ENCODE data around the gene C6. TPM values are rescaled to one million over a fixed set of nuclear protein-coding genes. Genes with fewer than 3 reads are reported as not detected.

The C6 gene
- not detected in 3 replicates for total RNA-seq
- long read RNA-seq, result 0 reads

DNA sequence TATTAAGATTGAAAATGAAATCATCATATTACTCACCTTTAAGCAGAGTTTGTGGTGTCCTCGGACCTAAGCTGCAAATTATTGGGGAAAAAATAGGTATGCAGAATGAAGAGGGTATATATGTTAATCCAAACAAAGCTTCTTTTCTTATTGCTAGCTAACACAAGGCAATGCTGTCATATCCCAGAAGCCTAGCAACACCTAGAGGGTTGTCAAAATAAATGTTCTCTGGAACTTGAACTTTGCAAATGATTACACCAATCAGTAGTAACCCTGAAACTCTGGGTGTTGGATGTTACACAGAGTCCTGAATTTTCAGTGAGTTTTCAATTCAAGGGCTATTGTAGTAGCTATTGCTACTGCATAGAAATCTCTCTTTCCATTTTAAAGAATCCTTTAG lies at the start of gene C6:
Gene C6, minus strand, starts transcription at position 193 of the 400 bp plus-strand sequence. CDS start 10,302 bp downstream, outside the sequence.
- Mint-ChIP-seq H3K27ac (ENCODE audit: unreplicated experiment) (no peak within 1 kb of the TSS), H3K9me3 (ENCODE audit: low read depth) (peaks cover 3% of the 10 kb centered on the region), H3K36me3 (ENCODE audit: low read depth) (no peaks in the 10 kb centered on the region), H3K27me3 (ENCODE audit: low read depth) (peaks cover 3% of the 10 kb centered on the region), H3K4me3 (ENCODE audit: unreplicated experiment) (no peak within 1 kb of the TSS), H3K4me1 (ENCODE audit: low read depth) (no peaks in the 10 kb centered on the region)
- TF ChIP-seq, protein P1, sequence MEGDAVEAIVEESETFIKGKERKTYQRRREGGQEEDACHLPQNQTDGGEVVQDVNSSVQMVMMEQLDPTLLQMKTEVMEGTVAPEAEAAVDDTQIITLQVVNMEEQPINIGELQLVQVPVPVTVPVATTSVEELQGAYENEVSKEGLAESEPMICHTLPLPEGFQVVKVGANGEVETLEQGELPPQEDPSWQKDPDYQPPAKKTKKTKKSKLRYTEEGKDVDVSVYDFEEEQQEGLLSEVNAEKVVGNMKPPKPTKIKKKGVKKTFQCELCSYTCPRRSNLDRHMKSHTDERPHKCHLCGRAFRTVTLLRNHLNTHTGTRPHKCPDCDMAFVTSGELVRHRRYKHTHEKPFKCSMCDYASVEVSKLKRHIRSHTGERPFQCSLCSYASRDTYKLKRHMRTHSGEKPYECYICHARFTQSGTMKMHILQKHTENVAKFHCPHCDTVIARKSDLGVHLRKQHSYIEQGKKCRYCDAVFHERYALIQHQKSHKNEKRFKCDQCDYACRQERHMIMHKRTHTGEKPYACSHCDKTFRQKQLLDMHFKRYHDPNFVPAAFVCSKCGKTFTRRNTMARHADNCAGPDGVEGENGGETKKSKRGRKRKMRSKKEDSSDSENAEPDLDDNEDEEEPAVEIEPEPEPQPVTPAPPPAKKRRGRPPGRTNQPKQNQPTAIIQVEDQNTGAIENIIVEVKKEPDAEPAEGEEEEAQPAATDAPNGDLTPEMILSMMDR (IDR thresholded peaks at IDR 0.05), result no peak
- DNase-seq (ENCODE audit: low spot score), result no peak

DNA sequence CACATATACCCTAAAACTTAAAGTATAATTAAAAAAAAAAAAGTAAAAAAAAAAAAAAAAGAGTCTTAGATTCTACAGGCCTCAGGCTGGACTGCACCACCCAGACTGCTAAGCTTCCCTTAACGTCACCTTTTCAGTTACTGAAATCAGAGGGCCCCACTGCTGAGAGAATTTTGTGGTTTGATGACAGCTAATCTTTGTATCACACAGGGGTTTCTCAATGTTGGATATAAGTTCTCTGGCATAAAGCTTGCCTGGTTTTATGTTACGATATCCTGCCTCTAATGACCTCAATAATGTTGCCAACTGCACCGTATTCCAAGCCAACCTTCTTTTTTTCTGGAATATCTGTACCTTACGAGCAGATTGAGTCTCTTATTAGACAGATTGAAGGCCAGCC lies 43.1 kb upstream of the C6 start:
- no peak for DNase-seq (ENCODE audit: low spot score)
- H3K9me3 Mint-ChIP-seq (ENCODE audit: low read depth), result peaks cover 4% of the 10 kb centered on the region
- H3K27me3 Mint-ChIP-seq (ENCODE audit: low read depth), result peaks cover 4% of the 10 kb centered on the region
- H3K27ac Mint-ChIP-seq (ENCODE audit: unreplicated experiment), result no peak overlapping the region
- TF ChIP-seq, protein P1 (IDR thresholded peaks at IDR 0.05), result no peak
- no peaks in the 10 kb centered on the region for H3K4me1 Mint-ChIP-seq (ENCODE audit: low read depth)
- no peak overlapping the region for H3K4me3 Mint-ChIP-seq (ENCODE audit: unreplicated experiment)
- no peaks in the 10 kb centered on the region for H3K36me3 Mint-ChIP-seq (ENCODE audit: low read depth)

DNA sequence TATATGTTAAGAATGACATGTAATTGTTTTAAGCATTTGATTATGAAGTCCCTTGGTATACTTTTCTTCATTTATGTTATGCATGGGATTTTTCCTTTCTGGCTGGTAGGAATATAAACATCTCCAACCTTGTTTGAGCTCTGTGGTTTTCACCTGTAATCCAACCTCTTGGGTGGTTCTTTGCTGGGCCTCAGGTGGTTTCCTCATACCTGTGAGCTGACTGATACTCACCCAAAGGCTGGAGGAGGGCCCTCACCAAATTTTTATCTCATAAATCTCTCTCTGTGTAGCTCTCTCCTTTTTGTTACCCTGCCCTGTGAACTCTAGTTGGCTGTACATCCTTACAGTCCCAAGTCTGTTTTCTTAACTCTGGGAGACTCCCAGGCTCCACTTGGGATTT lies 39.8 kb upstream of the C6 start:
- no peaks in the 10 kb centered on the region for H3K4me1 Mint-ChIP-seq (ENCODE audit: low read depth)

DNA sequence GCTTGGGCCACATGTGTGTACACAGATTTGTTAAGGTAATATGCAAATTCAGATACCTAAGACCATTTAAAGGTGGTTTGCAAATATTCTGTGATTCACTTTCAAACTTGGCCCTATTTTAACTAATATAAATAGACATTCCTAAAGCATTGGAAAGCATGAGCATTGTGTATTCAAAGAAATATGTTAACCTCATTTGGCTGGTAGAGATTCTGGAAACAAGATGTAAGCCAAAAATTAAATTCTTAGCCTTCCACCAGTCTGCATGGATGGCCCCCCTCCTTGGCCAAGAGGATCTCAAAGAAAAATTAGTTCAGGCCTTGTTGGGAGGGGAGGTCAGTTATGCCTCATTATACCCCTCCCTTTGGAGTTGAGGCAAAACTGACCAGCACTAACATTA lies 38.7 kb upstream of the C6 start:
- Mint-ChIP-seq H3K27me3 (ENCODE audit: low read depth) (no peaks in the 10 kb centered on the region), H3K27ac (ENCODE audit: unreplicated experiment) (no peak overlapping the region), H3K9me3 (ENCODE audit: low read depth) (peaks cover 9% of the 10 kb centered on the region), H3K36me3 (ENCODE audit: low read depth) (no peaks in the 10 kb centered on the region), H3K4me1 (ENCODE audit: low read depth) (no peaks in the 10 kb centered on the region), H3K4me3 (ENCODE audit: unreplicated experiment) (no peak overlapping the region)
- no peak for DNase-seq (ENCODE audit: low spot score)
- TF ChIP-seq, protein P1 (IDR thresholded peaks at IDR 0.05), result no peak

More for the DNA sequence above, 39.8 kb upstream of the C6 start:
- Mint-ChIP-seq H3K9me3 (ENCODE audit: low read depth) (peaks cover 8% of the 10 kb centered on the region), H3K27ac (ENCODE audit: unreplicated experiment) (no peak overlapping the region), H3K27me3 (ENCODE audit: low read depth) (no peaks in the 10 kb centered on the region), H3K4me3 (ENCODE audit: unreplicated experiment) (no peak overlapping the region), H3K36me3 (ENCODE audit: low read depth) (no peaks in the 10 kb centered on the region)
- TF ChIP-seq, protein P1 (IDR thresholded peaks at IDR 0.05), result no peak
- no peak for DNase-seq (ENCODE audit: low spot score)

DNA sequence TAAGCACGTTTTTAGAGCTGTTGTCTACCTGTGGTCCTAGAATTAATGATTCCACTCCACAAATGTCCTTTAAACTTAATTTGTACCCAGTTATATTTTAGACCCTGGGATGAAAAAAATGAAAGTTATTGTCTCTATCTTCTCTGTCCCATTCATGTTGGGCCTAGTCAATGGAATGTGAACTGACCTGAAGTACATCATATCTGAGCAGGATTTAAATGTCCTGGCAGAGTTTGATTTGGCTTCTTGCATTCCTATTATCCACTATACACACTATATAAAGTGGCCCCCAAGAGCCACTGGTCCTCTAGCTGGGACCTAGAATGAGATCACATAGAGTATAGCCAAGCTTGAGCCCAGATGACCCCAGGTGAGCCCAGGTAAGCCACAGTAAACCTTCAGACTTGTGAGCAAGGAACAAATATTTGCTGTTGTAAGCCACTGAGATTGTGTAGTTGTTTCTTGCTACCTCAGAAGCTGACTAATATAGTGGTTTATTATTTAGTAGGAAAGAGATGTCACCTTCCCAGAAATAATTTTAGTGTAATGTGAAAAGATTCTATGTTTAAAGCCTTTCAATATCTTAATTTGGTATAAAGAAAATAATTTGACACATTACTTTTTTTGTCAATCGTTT lies 37.1 kb upstream of the C6 start:
- Mint-ChIP-seq H3K27ac (ENCODE audit: unreplicated experiment) (no peak overlapping the region), H3K9me3 (ENCODE audit: low read depth) (peaks cover 5% of the 10 kb centered on the region), H3K4me1 (ENCODE audit: low read depth) (no peaks in the 10 kb centered on the region), H3K4me3 (ENCODE audit: unreplicated experiment) (no peak overlapping the region), H3K36me3 (ENCODE audit: low read depth) (no peaks in the 10 kb centered on the region), H3K27me3 (ENCODE audit: low read depth) (no peaks in the 10 kb centered on the region)
- TF ChIP-seq, protein P1 (IDR thresholded peaks at IDR 0.05), result no peak
- no peak for DNase-seq (ENCODE audit: low spot score)
